Measurements from ENCODE around the gene SIN3B. TPM values are rescaled to one million over a fixed set of nuclear protein-coding genes. Genes with fewer than 3 reads are reported as not detected.
"Not testable (repeated sequence)": the region's sequence is repeated elsewhere in the genome, so short reads cannot be mapped to it uniquely, and the experiment has no call there.

The SIN3B gene
- total RNA-seq, 2 experiments from 2014 or later = 27.6 to 28.5 TPM

DNA sequence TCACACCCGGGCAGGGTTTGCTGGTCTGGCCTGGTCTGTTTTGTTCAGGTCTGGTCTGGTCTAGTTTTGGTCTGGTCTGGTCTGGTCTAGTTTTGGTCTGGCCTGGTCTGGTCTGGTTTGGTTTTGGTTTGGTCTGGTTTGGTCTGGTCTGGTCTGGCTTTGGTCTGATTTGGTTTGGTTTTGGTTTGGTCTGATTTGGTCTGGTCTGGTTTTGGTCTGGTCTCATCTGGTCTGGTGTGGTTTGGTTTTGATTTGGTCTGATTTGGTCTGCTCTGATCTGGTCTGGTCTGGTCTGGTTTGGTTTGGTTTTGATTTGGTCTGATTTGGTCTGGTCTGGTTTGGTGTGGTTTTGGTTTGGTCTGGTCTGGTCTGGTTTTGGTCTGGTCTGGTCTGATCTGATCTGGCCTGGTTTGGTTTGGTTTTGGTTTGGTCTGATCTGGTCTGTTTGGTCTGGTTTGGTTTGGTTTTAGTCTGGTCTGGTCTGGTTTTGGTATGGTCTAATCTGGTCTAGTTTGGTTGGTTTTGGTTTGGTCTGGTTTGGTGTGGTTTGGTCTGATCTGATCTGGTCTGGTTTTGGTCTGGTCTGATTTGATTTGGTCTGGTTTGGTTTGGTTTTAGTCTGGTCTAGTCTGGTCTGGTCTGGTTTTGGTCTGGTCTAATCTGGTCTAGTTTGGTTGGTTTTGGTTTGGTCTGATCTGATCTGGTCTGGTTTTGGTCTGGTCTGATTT, 45.2 kb downstream of the SIN3B start:
- POLR2A ChIA-PET = no interaction called here
- DNase-seq = no peak
- Mint-ChIP-seq H3K4me3 (no peak overlapping the region), H3K27me3 (no peaks in the 10 kb centered on the region), H3K9me3 (ENCODE audit: low read depth) (no peaks in the 10 kb centered on the region), H3K36me3 (ENCODE audit: low read depth) (peaks cover 41% of the 10 kb centered on the region), H3K4me1 (peaks cover 9% of the 10 kb centered on the region), H3K27ac (peak overlapping the region; percentile 56)
- CTCF ChIA-PET = no interaction called here
- peak; percentile 27 for ATAC-seq
- intact Hi-C loops (cut with DNase I, micrococcal nuclease) = no loop called here

- intact Hi-C loops (cut with DNase I, micrococcal nuclease); H3K4me1 Mint-ChIP-seq; POLR2A ChIA-PET; H3K27me3 Mint-ChIP-seq; DNase-seq; H3K4me3 Mint-ChIP-seq; ATAC-seq; CTCF ChIA-PET; H3K9me3 Mint-ChIP-seq (ENCODE audit: low read depth): not testable (repeated sequence)
- peak overlapping the region; percentile 56 for H3K27ac Mint-ChIP-seq
- H3K36me3 Mint-ChIP-seq (ENCODE audit: low read depth) = peaks cover 45% of the 10 kb centered on the region
These were observed 45.7 kb downstream of the SIN3B start for GRCh38 chr19:16874978-16875299.

DNA sequence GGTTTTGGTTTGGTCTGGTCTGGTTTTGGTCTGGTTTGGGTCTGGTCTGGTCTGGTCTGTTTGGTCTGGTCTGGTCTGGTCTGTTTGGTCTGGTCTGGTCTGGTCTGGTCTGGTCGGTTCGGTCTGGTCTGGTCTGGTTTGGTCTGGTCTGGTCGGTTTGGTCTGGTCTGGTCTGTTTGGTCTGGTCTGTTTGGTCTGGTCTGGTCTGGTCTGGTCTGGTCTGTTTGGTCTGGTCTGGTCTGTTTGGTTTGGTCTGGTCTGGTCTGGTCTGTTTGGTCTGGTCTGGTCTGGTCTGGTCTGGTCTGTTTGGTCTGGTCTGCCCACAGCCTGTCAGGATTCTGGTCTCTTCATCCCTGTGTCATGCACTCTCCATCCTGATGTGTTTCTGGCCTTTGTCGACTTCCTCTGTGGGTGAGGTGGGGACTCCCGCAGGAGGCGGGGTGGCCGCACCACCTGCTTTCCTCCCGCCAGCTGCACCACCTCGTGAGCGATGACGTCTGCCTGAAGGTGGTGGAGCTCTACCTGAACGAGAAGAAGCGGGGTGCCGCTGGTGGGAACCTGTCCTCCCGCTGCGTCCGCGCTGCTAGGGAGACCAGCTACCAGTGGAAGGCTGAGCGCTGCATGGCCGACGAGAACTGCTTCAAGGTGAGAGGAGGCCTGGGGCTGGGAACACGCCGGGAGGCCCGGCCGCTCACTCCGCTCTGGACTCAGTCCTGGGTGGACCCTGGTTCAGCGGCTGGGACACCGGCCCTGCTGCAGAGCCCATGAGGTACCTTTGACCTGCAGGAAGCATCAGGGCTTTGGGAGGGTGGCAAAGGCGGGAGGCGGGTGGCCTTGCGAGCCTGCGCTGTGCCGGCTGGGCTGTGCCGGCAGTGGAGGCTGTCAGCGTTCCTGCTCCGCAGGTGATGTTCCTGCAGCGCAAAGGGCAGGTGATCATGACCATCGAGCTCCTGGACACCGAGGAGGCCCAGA, 46.7 kb downstream of the SIN3B start:
- Mint-ChIP-seq H3K27me3 (no peaks in the 10 kb centered on the region), H3K36me3 (ENCODE audit: low read depth) (peaks cover 51% of the 10 kb centered on the region), H3K9me3 (ENCODE audit: low read depth) (no peaks in the 10 kb centered on the region), H3K4me1 (peaks cover 9% of the 10 kb centered on the region), H3K27ac (no peak overlapping the region), H3K4me3 (no peak overlapping the region)
- POLR2A ChIA-PET = no interaction called here
- CTCF ChIA-PET = no interaction called here
- DNase-seq = peak; percentile 36
- ATAC-seq = peak; percentile 15
- intact Hi-C loops (cut with DNase I, micrococcal nuclease) = no loop called here

DNA sequence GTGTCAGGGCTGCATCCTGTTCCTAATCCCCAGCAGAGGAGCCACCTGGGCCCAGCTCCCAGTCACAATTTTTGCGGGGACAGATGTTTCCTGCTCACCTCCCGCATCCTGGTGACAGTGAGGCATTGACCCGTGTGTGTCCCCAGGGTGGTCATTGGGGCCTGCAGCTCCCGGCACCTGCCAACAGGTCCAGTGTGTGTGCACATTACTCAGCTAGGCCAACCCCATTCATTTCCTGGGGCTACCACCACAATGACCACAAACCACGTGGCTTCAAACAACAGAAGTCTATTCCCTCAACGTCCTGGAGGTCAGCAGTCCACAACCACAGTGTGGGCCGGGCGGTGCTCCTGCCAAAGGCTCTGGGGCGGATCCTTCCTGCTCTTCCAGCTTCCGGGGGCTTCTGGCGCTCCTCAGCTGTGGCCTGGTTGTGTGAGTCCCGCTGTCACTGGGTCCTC, 47.7 kb downstream of the SIN3B start:
- peaks cover 48% of the 10 kb centered on the region for H3K36me3 Mint-ChIP-seq (ENCODE audit: low read depth)
- intact Hi-C loops (cut with DNase I, micrococcal nuclease) = no loop called here
- no peak for DNase-seq
- no peak for ATAC-seq
- ChIA-PET POLR2A (no interaction called here), CTCF (no interaction called here)
- H3K4me1 Mint-ChIP-seq = peaks cover 9% of the 10 kb centered on the region
- H3K27ac Mint-ChIP-seq = no peak overlapping the region
- peaks cover 5% of the 10 kb centered on the region for H3K9me3 Mint-ChIP-seq (ENCODE audit: low read depth)
- H3K4me3 Mint-ChIP-seq = no peak overlapping the region
- no peaks in the 10 kb centered on the region for H3K27me3 Mint-ChIP-seq

DNA sequence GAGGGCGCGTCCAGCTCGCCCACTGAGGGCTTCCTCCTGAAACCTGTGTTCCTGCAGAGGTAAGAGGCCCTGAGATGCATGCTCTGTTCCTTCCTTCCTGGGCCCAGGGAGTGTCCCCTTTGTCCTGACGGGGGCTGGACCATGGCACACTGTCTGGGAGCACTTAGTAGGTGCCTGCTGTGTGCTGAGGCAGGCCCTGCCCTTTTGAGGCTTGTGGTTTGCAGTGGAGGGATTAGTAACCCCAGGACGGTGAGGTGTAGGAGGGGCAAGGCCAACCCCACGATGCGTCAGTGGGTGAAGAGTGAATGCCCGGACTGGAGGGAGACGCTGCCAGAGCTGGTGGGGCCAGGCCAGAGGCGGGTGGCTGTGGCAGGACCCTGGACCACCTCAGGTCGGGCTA, 48.4 kb downstream of the SIN3B start:
- POLR2A ChIA-PET = no interaction called here
- intact Hi-C loops (cut with DNase I, micrococcal nuclease) = no loop called here
- peaks cover 9% of the 10 kb centered on the region for H3K4me1 Mint-ChIP-seq
- no peak for ATAC-seq
- H3K9me3 Mint-ChIP-seq (ENCODE audit: low read depth) = peaks cover 12% of the 10 kb centered on the region
- H3K36me3 Mint-ChIP-seq (ENCODE audit: low read depth) = peaks cover 49% of the 10 kb centered on the region
- CTCF ChIA-PET = no interaction called here
- no peak overlapping the region for H3K27ac Mint-ChIP-seq
- H3K27me3 Mint-ChIP-seq = no peaks in the 10 kb centered on the region
- H3K4me3 Mint-ChIP-seq = no peak overlapping the region
- no peak for DNase-seq

DNA sequence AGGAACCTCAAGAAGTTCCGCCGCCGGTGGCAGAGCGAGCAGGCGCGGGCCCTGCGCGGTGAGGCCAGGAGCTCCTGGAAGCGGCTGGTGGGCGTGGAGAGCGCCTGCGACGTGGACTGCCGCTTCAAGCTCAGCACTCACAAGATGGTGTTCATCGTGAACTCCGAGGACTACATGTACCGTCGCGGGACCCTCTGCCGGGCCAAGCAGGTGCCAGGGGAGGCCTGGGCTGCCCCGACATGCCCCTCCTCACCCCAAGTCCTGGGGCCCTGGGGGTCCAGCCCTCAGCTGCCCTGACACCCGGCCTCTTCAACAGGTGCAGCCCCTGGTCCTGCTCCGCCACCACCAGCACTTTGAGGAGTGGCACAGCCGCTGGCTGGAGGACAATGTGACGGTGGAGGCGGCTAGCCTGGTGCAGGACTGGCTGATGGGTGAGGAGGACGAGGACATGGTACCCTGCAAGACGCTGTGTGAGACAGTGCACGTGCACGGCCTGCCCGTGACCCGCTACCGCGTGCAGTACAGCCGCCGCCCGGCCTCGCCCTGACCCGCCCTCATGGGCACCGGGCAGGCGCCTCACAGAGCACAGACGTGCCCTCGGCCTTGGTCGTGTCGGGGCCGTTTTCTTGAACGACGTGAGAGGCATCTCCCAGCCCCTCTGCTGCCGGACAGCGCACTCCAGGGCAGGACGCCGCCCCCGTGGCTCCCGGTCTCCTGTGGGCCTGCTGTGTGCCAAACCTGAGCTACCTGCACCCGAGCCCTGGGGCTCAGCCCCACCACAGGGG, 49.2 kb downstream of the SIN3B start:
- H3K27me3 Mint-ChIP-seq = no peaks in the 10 kb centered on the region
- H3K4me3 Mint-ChIP-seq = no peak overlapping the region
- intact Hi-C loops (cut with DNase I, micrococcal nuclease) = no loop called here
- peaks cover 9% of the 10 kb centered on the region for H3K4me1 Mint-ChIP-seq
- no peak for ATAC-seq
- H3K9me3 Mint-ChIP-seq (ENCODE audit: low read depth) = peaks cover 16% of the 10 kb centered on the region
- H3K36me3 Mint-ChIP-seq (ENCODE audit: low read depth) = peaks cover 52% of the 10 kb centered on the region
- H3K27ac Mint-ChIP-seq = no peak overlapping the region
- no peak for DNase-seq
- ChIA-PET POLR2A (no interaction called here), CTCF (no interaction called here)

DNA sequence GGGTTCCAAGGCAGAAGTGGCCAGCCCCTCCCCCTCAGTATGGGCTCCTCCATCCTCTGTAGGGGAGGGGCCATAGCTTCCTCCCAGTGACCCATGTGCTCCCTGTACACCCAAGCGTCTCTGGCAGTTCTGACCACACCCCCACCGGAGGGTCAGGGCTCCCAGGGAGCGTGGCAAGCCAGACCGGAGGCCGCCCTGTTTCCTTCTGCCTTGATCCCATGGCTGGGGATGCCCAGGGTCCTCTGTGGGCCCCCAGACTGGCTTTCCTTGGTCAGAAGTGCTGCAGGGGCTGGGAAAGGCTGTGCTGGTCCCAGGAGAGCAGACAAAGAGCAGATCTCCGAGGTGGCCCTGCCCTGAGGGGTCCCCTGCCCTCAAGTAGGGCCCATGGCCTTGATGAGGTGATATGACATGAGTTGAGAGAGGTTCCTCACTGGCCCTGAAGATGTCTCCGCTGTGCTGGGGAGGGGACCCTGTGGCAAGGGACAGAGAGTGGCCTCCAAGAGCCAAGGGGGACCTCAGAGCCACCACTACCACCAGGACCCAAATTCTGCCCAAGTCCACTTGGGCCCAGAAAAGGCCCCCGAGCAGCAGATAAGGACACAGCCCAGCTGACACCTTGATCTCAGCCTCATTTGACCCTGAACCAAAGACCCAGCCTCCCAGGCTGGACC, 51.8 kb downstream of the SIN3B start:
- ChIA-PET CTCF (interaction anchor here (0.6 kb wide), 1 partner anchor 821 kb away, joined by 3 read pairs; no protein-coding TSS in a partner anchor), POLR2A (no interaction called here)
- no peaks in the 10 kb centered on the region for H3K27me3 Mint-ChIP-seq
- no peak overlapping the region for H3K4me3 Mint-ChIP-seq
- intact Hi-C loops (cut with DNase I, micrococcal nuclease) = no loop called here
- no peaks in the 10 kb centered on the region for H3K4me1 Mint-ChIP-seq
- H3K9me3 Mint-ChIP-seq (ENCODE audit: low read depth) = peaks cover 16% of the 10 kb centered on the region
- peaks cover 36% of the 10 kb centered on the region for H3K36me3 Mint-ChIP-seq (ENCODE audit: low read depth)
- DNase-seq = no peak
- no peak overlapping the region for H3K27ac Mint-ChIP-seq
- no peak for ATAC-seq

DNA sequence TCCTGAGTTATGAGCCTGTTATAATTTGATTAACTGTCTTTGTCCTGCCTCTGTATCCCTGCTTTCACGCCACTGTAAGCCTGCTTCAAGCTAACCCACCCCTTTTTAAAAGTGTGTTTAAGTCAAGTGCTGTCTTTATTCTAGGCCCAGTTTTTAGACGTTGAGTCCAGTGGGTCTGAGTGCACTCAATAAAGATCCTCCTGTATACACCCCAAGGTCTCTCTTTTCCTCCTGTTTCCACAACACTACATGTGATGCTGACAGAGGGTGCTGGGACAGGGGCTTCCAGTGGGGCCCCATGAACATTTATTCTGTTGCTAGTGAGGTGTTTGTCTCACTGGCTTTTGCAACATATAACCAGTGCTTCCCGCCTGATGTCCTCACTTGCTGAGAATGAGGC, 52.9 kb downstream of the SIN3B start:
- H3K4me1 Mint-ChIP-seq = no peaks in the 10 kb centered on the region
- ChIA-PET POLR2A (no interaction called here), CTCF (no interaction called here)
- no peak for DNase-seq
- no peaks in the 10 kb centered on the region for H3K27me3 Mint-ChIP-seq
- no peak for ATAC-seq
- intact Hi-C loops (cut with DNase I, micrococcal nuclease) = no loop called here
- H3K27ac Mint-ChIP-seq = no peak overlapping the region
- no peak overlapping the region for H3K4me3 Mint-ChIP-seq
- H3K36me3 Mint-ChIP-seq (ENCODE audit: low read depth) = peaks cover 33% of the 10 kb centered on the region
- H3K9me3 Mint-ChIP-seq (ENCODE audit: low read depth) = peaks cover 16% of the 10 kb centered on the region

DNA sequence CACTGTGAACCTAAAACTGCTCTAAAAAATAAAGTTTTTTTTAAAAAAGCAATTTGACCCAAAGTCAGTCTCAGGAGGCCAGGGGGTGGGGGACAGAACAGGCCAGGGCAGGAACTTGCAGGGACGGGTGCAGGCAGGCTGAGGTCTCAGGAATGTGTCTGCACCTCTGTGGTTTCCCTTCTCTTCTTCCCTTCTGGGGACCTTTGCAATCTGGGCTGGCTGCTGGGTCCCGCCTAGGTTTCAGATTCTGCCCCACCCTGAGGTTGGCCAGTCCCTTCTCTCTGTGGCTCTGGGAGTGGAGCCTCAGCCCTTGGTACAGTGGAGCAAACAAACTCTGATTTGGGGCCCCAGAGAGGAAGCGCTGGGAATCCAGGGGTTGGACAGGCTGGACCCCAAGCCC, 54.3 kb downstream of the SIN3B start:
- ChIA-PET CTCF (interaction anchor here (0.6 kb wide), 1 partner anchor 1724 kb away, joined by 3 read pairs; no protein-coding TSS in a partner anchor), POLR2A (no interaction called here)
- H3K36me3 Mint-ChIP-seq (ENCODE audit: low read depth) = peaks cover 31% of the 10 kb centered on the region
- no peaks in the 10 kb centered on the region for H3K4me1 Mint-ChIP-seq
- intact Hi-C loops (cut with DNase I, micrococcal nuclease) = no loop called here
- H3K27me3 Mint-ChIP-seq = peaks cover 1% of the 10 kb centered on the region
- H3K27ac Mint-ChIP-seq = no peak overlapping the region
- peaks cover 16% of the 10 kb centered on the region for H3K9me3 Mint-ChIP-seq (ENCODE audit: low read depth)
- ATAC-seq = no peak
- DNase-seq = no peak
- H3K4me3 Mint-ChIP-seq = no peak overlapping the region

GRCh38 chr19:16885166-16885565, 56.0 kb downstream of the SIN3B start:
- peaks cover 17% of the 10 kb centered on the region for H3K36me3 Mint-ChIP-seq (ENCODE audit: low read depth)
- no peak overlapping the region for H3K4me3 Mint-ChIP-seq
- intact Hi-C loops (cut with DNase I, micrococcal nuclease) = no loop called here
- H3K27ac Mint-ChIP-seq = no peak overlapping the region
- ATAC-seq (no peak), DNase-seq (no peak)
- peaks cover 7% of the 10 kb centered on the region for H3K27me3 Mint-ChIP-seq
- peaks cover 16% of the 10 kb centered on the region for H3K9me3 Mint-ChIP-seq (ENCODE audit: low read depth)
- ChIA-PET CTCF (no interaction called here), POLR2A (no interaction called here)
- no peaks in the 10 kb centered on the region for H3K4me1 Mint-ChIP-seq

DNA sequence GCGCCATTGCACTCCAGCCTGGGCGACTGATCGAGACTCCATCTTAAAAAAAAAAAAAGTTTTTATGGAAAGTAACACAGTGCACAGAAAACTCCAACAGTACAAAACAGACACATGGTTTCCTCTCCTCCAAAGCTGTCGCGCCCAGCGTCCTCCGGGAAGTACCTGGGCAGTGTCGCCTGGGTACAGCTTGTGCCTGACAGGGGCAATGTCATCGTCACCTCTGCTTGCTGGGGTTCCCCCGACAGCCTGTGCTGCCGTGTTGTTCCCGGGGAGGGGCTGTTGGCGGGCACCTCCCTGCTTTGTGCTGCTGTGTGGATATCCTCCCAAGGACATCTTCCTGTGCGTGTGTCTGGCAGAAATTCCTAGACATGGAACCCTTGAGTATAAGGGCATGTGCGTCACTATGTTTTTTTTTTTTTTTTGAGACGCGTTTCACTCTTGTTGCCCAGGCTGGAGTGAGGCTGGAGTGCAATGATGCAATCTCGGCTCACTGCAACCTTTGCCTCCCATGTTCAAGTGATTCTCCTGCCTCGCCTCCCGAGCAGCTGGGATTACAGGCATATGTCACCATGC, 57.2 kb downstream of the SIN3B start:
- ATAC-seq = no peak
- H3K27ac Mint-ChIP-seq = no peak overlapping the region

More for the DNA sequence above, 57.2 kb downstream of the SIN3B start:
- DNase-seq = no peak
- ChIA-PET POLR2A (no interaction called here), CTCF (no interaction called here)
- no peak overlapping the region for H3K4me3 Mint-ChIP-seq
- no peaks in the 10 kb centered on the region for H3K4me1 Mint-ChIP-seq
- intact Hi-C loops (cut with DNase I, micrococcal nuclease) = no loop called here
- H3K27me3 Mint-ChIP-seq = peaks cover 7% of the 10 kb centered on the region
- H3K36me3 Mint-ChIP-seq (ENCODE audit: low read depth) = peaks cover 10% of the 10 kb centered on the region
- H3K9me3 Mint-ChIP-seq (ENCODE audit: low read depth) = peaks cover 13% of the 10 kb centered on the region
